NT2/D1 (cell line): Measurements from ENCODE around the gene KRTAP4-6.
"Not testable (repeated sequence)": the region's sequence is repeated elsewhere in the genome, so short reads cannot be mapped to it uniquely, and the experiment has no call there.

ENCODE experiments used
- DNase-seq: peaks from one replicate; pipeline ENCODE4 v3.0.0-alpha.2; 2011; ENCODE audit warnings: low read depth, low spot score
- H3K27me3 ChIP-seq: 2 replicates; pipeline ENCODE4 v1.6.0; 2011; ENCODE audit warnings: mild to moderate bottlenecking; ENCODE audit not compliant: insufficient read length, insufficient read depth
- H3K36me3 ChIP-seq: 2 replicates; pipeline ENCODE4 v1.6.1; 2011; ENCODE audit warnings: mild to moderate bottlenecking, low read length, mixed read lengths; ENCODE audit not compliant: insufficient read depth, insufficient read length
- H3K4me1 ChIP-seq: 2 replicates; pipeline ENCODE4 v1.5.1; 2011; ENCODE audit not compliant: insufficient read depth, insufficient read length
- H3K4me3 ChIP-seq: 2 replicates; pipeline ENCODE4 v1.5.1; 2011; ENCODE audit warnings: low read depth; ENCODE audit not compliant: insufficient read length
- H3K9ac ChIP-seq: 2 replicates; pipeline ENCODE4 v1.6.0; 2011; ENCODE audit warnings: low read depth; ENCODE audit not compliant: insufficient read length
- H3K9me3 ChIP-seq: 2 replicates; pipeline ENCODE4 v1.5.1; 2011; ENCODE audit warnings: mild to moderate bottlenecking, low read length; ENCODE audit not compliant: insufficient read depth
- SUZ12 ChIP-seq: IDR thresholded peaks from 2 replicates; pipeline ENCODE4 v1.6.1; 2011; ENCODE audit not compliant: insufficient read length, insufficient read depth; ENCODE audit errors: extremely low read depth
- YY1 ChIP-seq: IDR thresholded peaks from 2 replicates; pipeline ENCODE4 v1.6.1; 2011; ENCODE audit not compliant: insufficient read length, insufficient read depth
- ZNF274 ChIP-seq: IDR thresholded peaks from 2 replicates; pipeline ENCODE4 v1.6.1; 2011; ENCODE audit warnings: mild to moderate bottlenecking, low read depth, low read length

The KRTAP4-6 gene

GRCh38 chr17:41144846-41145245 lies 4.5 kb upstream of the KRTAP4-6 start:
- no peak for DNase-seq
- no peaks in the 10 kb centered on the region for H3K27me3 ChIP-seq
- H3K4me3 ChIP-seq: no peak overlapping the region
- no peaks in the 10 kb centered on the region for H3K4me1 ChIP-seq
- TF ChIP-seq YY1 (no peak), SUZ12 (no peak), ZNF274 (no peak)
- H3K36me3 ChIP-seq: no peaks in the 10 kb centered on the region
- H3K9me3 ChIP-seq: peaks cover 18% of the 10 kb centered on the region
- H3K9ac ChIP-seq: no peak overlapping the region

- Histone ChIP-seq H3K4me3 (no peak overlapping the region), H3K36me3 (no peaks in the 10 kb centered on the region), H3K4me1 (no peaks in the 10 kb centered on the region), H3K9ac (no peak overlapping the region), H3K27me3 (no peaks in the 10 kb centered on the region), H3K9me3 (peaks cover 21% of the 10 kb centered on the region)
- no peak for TF ChIP-seq SUZ12
- no peak for TF ChIP-seq YY1
- no peak for TF ChIP-seq ZNF274
- no peak for DNase-seq
These were observed 1.0 kb upstream of the KRTAP4-6 start for GRCh38 chr17:41141361-41141760.

GRCh38 chr17:41139865-41140264 lies 479 bp downstream of the KRTAP4-6 start:
- H3K9ac ChIP-seq, H3K36me3 ChIP-seq, H3K27me3 ChIP-seq, DNase-seq, H3K4me1 ChIP-seq, H3K4me3 ChIP-seq: not testable (repeated sequence)
- peaks cover 21% of the 10 kb centered on the region for H3K9me3 ChIP-seq

DNA sequence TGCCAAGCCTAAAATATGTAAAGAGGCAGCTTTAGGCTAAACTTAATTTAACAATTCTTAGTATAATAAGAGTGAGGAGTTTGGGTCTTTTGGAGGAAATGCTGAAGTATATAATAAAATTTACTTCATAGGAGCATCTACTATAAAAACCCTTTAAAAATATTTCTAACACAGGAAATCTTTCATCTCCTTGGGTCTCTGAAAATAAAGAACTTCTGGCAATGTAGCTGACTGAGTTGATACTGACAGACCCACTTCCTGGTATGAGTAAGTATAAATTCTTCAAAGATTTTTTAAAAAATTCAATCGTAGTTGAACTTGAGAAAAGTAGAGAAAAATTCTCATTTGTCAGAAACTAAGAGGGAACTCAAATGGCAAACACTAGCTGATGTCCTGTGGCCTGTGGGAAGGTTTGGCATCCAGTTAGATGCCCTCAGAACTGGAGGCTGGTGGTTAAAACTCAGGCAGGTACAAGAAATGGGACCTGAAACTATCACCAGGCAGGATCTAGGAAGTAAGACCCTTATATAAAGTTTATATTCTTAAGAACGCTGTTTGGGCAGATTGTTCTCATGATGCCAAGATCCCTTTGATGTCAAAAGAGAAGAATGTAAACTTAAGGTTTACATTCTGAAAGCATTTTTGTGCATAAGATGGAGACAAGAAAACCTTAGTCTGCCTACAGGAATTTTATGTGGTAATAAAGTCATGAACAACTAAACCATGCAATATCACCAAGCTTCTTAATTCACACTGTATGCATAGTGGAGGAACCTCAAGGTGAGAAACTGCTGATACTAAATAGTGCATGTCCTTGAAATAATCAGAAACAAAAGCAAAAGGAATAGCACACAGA lies 6.2 kb downstream of the KRTAP4-6 start:
- Histone ChIP-seq H3K9ac (no peak overlapping the region), H3K27me3 (no peaks in the 10 kb centered on the region), H3K4me3 (no peak overlapping the region), H3K36me3 (no peaks in the 10 kb centered on the region), H3K9me3 (no peaks in the 10 kb centered on the region), H3K4me1 (no peaks in the 10 kb centered on the region)
- no peak for TF ChIP-seq ZNF274
- no peak for TF ChIP-seq SUZ12
- TF ChIP-seq YY1: no peak
- DNase-seq: no peak

DNA sequence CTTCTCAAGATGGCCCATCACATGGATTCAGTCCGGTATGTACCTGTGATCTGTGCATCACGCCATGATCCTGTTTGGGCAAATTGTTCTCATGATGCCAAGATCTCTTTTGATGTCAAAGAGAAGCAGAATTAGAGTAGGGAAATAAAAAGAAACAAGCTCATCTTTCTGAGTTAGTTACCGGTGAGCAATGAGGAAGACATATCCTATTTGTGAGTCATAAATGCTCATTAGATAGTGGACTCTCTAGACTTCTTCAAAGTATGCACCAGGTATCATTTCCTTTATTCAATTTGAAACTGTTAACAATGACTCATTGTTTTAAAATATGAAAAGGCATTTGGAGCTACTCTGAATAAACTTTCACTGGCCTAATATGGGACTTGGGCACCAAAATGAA lies 8.4 kb downstream of the KRTAP4-6 start:
- TF ChIP-seq SUZ12: no peak
- no peak for TF ChIP-seq ZNF274
- TF ChIP-seq YY1: no peak
- Histone ChIP-seq H3K4me3 (no peak overlapping the region), H3K9ac (no peak overlapping the region), H3K4me1 (no peaks in the 10 kb centered on the region), H3K36me3 (no peaks in the 10 kb centered on the region), H3K27me3 (no peaks in the 10 kb centered on the region), H3K9me3 (no peaks in the 10 kb centered on the region)
- no peak for DNase-seq

- H3K4me1 ChIP-seq: no peaks in the 10 kb centered on the region
- H3K27me3 ChIP-seq: no peaks in the 10 kb centered on the region
- no peak overlapping the region for H3K4me3 ChIP-seq
- no peaks in the 10 kb centered on the region for H3K9me3 ChIP-seq
- no peak for DNase-seq
- no peaks in the 10 kb centered on the region for H3K36me3 ChIP-seq
- H3K9ac ChIP-seq: no peak overlapping the region
- no peak for TF ChIP-seq YY1
These were observed 13.0 kb downstream of the KRTAP4-6 start for GRCh38 chr17:41127371-41127770.

- H3K27me3 ChIP-seq: no peaks in the 10 kb centered on the region
- no peak overlapping the region for H3K9ac ChIP-seq
- H3K4me1 ChIP-seq: no peaks in the 10 kb centered on the region
- no peak overlapping the region for H3K4me3 ChIP-seq
- DNase-seq: no peak
- no peaks in the 10 kb centered on the region for H3K36me3 ChIP-seq
- H3K9me3 ChIP-seq: no peaks in the 10 kb centered on the region
- TF ChIP-seq YY1 (no peak), SUZ12 (no peak), ZNF274 (no peak)
These were observed 13.9 kb downstream of the KRTAP4-6 start for GRCh38 chr17:41126412-41126811.
